Neural cell (in vitro differentiated cells): ENCODE results near the gene CAMK2B.

Experiments
- EZH2 ChIP-seq: fragments of 200-600, 300-800 bp; shearing (Covaris generic), sonication (generic); IDR thresholded peaks from 2 replicates; pipeline ENCODE4 v1.6.1; 2014; ENCODE audit warnings: antibody characterized with exemption, low read length, borderline replicate concordance, mild to moderate bottlenecking; ENCODE audit not compliant: insufficient read depth, poor library complexity, severe bottlenecking
- POLR2AphosphoS5 ChIP-seq: IDR thresholded peaks from 2 replicates; pipeline ENCODE4 v1.6.1; 2012
- TAF1 ChIP-seq: IDR thresholded peaks from 2 replicates; pipeline ENCODE4 v1.6.1; 2012; ENCODE audit warnings: low read depth
- TF ChIP-seq, protein P1 (sequence below): fragments of 450-650 bp; IDR thresholded peaks from 2 replicates; pipeline ENCODE4 v1.5.1; 2014; ENCODE audit warnings: antibody characterized with exemption, mild to moderate bottlenecking, moderate library complexity; ENCODE audit not compliant: poor library complexity, severe bottlenecking

DNA sequence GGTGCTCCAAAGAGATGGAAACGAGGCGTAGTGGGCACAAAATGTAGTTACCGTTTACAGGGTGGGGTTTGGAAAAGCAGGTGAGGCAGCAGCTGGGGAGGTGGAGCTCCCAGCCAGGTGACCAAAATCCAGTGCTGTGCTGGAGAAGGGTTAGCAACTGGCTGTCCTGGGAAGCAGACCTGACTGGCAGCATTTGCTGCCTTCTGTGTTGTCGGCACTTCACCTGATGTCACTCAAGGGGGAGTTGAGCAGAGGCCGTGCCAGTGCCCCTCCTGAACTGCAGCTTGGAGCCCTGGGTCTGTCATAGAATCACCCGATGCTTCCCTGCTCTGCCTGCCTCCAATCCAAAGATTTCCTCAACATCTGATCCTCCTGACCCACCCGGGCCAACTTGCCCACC is 148.9 kb downstream of the CAMK2B start:
- no peak for TF ChIP-seq POLR2AphosphoS5
- TF ChIP-seq, protein P1, sequence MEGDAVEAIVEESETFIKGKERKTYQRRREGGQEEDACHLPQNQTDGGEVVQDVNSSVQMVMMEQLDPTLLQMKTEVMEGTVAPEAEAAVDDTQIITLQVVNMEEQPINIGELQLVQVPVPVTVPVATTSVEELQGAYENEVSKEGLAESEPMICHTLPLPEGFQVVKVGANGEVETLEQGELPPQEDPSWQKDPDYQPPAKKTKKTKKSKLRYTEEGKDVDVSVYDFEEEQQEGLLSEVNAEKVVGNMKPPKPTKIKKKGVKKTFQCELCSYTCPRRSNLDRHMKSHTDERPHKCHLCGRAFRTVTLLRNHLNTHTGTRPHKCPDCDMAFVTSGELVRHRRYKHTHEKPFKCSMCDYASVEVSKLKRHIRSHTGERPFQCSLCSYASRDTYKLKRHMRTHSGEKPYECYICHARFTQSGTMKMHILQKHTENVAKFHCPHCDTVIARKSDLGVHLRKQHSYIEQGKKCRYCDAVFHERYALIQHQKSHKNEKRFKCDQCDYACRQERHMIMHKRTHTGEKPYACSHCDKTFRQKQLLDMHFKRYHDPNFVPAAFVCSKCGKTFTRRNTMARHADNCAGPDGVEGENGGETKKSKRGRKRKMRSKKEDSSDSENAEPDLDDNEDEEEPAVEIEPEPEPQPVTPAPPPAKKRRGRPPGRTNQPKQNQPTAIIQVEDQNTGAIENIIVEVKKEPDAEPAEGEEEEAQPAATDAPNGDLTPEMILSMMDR, result no peak
- TF ChIP-seq EZH2, result no peak
- TF ChIP-seq TAF1, result no peak
